HG03575 (cell line): ENCODE results near the gene ACKR4.
"Not testable (repeated sequence)": the region's sequence is repeated elsewhere in the genome, so short reads cannot be mapped to it uniquely, and the experiment has no call there.

ENCODE experiments used
- ATAC-seq: cut with Tn5 transposase; IDR thresholded peaks from one replicate; pipeline ENCODE4 v1.9.1; 2021; ENCODE audit not compliant: unreplicated experiment, insufficient number of reproducible peaks, low FRiP score; ENCODE audit errors: extremely low read depth

Gene ACKR4

GRCh38 chr3:132593241-132593946 is 3.7 kb upstream of the ACKR4 start:
- no peak for ATAC-seq

GRCh38 chr3:132593947-132594323 is 3.1 kb upstream of the ACKR4 start:
- ATAC-seq = no peak

- ATAC-seq = no peak
Measured at GRCh38 chr3:132594498-132594897, 2.6 kb upstream of the ACKR4 start.

GRCh38 chr3:132595014-132595413 is 2.1 kb upstream of the ACKR4 start:
- no peak for ATAC-seq

GRCh38 chr3:132596326-132596725 is 744 bp upstream of the ACKR4 start:
- ATAC-seq = no peak

GRCh38 chr3:132597660-132598059 is 590 bp downstream of the ACKR4 start:
- ATAC-seq = no peak

GRCh38 chr3:132598181-132598580 is 1.1 kb downstream of the ACKR4 start:
- no peak for ATAC-seq

- ATAC-seq = not testable (repeated sequence)
Measured at GRCh38 chr3:132600614-132601013, 3.5 kb downstream of the ACKR4 start.

- no peak for ATAC-seq
Measured at GRCh38 chr3:132605374-132605792, 8.3 kb downstream of the ACKR4 start.

GRCh38 chr3:132606085-132606484 is 9.0 kb downstream of the ACKR4 start:
- ATAC-seq = no peak

- not testable (repeated sequence) for ATAC-seq
Measured at GRCh38 chr3:132606620-132607019, 9.6 kb downstream of the ACKR4 start.

- not testable (repeated sequence) for ATAC-seq
Measured at GRCh38 chr3:132615301-132615700, 18.2 kb downstream of the ACKR4 start.

- no peak for ATAC-seq
Measured at GRCh38 chr3:132615881-132616280, 18.8 kb downstream of the ACKR4 start.

- ATAC-seq = no peak
Measured at GRCh38 chr3:132616780-132617179, 19.7 kb downstream of the ACKR4 start.

- no peak for ATAC-seq
Measured at GRCh38 chr3:132622148-132622547, 25.1 kb downstream of the ACKR4 start.

GRCh38 chr3:132622761-132623160 is 25.7 kb downstream of the ACKR4 start:
- ATAC-seq = no peak

- no peak for ATAC-seq
Measured at GRCh38 chr3:132623646-132624045, 26.6 kb downstream of the ACKR4 start.

- ATAC-seq = no peak
Measured at GRCh38 chr3:132624790-132625189, 27.7 kb downstream of the ACKR4 start.

- ATAC-seq = peak; percentile 92
Measured at GRCh38 chr3:132625613-132626012, 28.5 kb downstream of the ACKR4 start.

GRCh38 chr3:132626955-132627354 is 29.9 kb downstream of the ACKR4 start:
- no peak for ATAC-seq

- ATAC-seq = no peak
Measured at GRCh38 chr3:132628157-132628556, 31.1 kb downstream of the ACKR4 start.
